ENCODE results near the gene ATOH8.

The ATOH8 gene

DNA sequence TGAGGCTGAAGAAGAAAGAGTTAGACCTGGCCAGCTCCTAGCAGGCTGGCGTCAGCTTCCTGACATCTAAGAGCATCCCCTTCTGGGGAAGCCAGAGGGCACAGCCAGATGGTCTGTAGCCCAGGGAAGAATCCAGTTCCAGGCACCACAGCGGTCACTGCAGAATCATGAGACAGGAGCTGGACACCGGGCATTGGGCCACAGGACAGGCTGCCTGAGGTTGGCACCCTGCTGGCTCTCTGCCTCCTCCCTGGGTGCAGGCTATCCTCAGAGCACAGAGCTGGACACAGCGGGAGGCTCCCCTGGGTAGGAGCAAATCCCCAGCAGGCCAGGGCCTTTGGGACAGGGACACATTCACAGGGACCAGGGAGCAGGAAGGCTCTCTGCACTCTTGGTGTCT is 19.8 kb upstream of the ATOH8 start:
- TF ChIP-seq, protein P1, sequence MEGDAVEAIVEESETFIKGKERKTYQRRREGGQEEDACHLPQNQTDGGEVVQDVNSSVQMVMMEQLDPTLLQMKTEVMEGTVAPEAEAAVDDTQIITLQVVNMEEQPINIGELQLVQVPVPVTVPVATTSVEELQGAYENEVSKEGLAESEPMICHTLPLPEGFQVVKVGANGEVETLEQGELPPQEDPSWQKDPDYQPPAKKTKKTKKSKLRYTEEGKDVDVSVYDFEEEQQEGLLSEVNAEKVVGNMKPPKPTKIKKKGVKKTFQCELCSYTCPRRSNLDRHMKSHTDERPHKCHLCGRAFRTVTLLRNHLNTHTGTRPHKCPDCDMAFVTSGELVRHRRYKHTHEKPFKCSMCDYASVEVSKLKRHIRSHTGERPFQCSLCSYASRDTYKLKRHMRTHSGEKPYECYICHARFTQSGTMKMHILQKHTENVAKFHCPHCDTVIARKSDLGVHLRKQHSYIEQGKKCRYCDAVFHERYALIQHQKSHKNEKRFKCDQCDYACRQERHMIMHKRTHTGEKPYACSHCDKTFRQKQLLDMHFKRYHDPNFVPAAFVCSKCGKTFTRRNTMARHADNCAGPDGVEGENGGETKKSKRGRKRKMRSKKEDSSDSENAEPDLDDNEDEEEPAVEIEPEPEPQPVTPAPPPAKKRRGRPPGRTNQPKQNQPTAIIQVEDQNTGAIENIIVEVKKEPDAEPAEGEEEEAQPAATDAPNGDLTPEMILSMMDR (IDR thresholded peaks at IDR 0.05) = no peak

DNA sequence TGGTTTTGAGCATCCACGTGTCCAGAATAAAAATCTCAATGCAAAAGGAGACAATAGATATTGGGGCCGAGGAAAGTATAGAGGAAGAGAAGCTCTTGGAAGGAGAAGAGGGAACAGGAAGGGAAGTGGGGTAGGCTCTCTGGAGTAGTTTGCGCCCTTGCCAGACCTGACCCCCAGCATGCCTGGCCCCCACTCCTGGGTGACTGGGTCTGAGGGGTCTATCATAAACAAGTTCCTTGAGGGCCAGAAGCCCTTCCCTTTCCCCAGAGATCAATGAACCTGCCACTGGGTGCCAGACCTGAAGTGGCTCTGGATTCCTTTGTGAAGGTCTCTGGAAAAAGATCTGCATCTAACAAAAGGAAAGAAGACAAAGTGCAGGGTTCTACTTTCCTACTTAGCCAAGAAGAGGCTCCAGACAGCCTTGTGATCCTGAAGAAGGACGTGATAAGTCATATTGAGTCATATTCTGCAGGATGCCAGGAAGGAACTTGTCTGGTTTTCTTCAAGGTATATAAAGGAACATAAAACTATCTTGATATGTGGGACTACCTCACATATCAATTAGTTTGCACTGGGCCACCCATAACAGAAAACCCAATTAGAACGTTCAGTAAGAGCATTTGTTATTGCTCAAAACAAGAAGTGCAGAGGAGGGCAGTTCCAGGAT is 18.7 kb upstream of the ATOH8 start:
- TF ChIP-seq, protein P1 (IDR thresholded peaks at IDR 0.05) = no peak

DNA sequence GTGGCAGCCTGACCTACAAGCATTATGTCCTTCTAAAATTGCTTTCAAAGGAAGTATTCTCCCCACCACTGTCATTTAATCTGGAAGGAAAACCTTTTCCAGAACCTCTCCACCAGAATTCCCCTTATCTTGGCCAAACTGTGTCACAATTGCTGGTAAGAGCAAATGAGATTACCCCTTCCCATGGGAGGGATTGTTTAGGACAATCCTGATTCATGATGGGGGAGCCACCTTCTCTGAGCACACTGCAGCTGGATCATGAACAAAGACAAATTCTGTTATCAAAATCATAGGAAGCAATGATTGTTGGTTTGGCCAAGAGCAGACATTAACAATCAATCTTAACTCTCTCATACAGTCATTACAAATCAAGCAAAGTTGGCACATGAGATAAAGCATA is 18.1 kb upstream of the ATOH8 start:
- TF ChIP-seq, protein P1 (IDR thresholded peaks at IDR 0.05) = no peak

DNA sequence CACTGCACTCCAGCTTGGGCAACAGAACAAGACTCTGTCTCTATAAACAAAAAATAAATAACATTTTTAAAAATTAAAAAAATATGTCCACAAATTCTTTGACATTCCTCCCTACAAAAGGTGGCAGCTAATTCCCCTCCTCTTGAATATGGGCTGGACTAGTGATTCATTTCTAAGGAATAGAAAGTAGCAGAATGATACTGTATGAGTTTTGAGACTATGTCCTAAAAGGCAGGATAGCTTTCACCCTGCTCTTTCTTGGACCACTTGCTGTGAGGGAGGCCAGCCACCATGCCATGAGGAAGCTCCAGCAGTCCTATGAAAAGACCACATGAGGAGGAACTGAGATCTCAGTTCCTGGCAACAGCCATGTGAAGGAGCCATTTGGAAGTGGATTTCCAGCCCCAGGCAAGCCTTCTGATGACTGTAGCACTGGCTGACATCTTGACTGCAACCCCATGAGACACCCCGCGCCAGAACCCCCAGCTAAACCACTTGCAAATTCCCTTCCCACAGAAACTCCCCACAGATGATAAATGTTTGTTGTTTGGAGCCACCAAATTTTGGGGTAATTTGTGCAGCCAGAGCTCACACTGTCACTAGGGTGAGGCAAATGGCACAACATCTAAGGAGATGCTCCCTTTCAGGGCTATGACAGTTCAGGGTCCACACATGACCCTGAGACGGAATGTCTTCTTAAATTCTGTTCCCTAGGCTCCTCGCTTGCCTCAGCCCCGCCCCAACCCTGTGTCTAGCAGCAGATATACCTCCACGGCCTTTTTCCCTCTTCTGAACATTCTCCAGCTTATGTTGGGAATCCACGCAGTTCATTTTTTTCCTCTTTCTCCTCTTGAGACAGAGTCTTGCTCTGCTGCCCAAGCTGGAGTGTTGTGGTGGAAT is 17.1 kb upstream of the ATOH8 start:
- TF ChIP-seq, protein P1 (IDR thresholded peaks at IDR 0.05) = no peak

DNA sequence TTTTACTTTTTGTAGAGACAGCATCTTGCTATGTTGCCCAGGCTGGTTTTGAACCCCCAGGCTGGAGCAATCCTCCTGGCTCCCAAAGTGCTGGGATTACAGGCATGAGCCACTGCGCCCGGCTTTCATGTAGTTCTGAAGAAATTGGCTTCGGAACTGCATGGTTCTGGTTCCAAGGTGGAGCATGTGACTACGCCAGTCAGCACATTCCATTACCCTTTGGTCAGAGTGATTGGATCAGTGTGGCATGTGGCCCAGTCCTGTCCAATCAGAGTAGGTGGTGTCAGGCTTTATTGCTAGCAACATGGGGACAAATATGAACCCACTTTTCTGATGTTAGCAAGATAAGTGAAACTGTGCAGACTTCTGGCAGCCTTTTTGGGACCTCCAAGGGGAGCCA is 16.3 kb upstream of the ATOH8 start:
- TF ChIP-seq, protein P1 (IDR thresholded peaks at IDR 0.05) = no peak

DNA sequence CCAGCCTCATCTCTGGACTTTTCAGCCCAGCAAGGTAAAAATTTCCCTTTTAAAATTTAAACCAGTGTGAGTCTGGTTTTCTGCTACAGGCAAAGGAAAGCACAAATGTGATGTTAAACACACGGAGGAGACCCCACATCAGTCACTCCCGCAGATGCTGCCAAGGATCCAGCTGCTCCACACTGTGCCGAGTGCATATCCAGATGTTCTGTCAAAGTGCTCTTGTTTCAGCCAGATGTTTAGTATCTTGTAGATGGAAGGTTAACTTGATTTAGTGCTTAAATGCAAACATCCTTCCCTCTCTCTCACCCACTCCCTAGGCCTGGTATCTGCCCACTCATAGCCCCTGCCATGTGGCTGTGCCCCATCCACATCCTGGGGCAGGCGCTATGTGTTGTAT is 15.8 kb upstream of the ATOH8 start:
- TF ChIP-seq, protein P1 (IDR thresholded peaks at IDR 0.05) = no peak

DNA sequence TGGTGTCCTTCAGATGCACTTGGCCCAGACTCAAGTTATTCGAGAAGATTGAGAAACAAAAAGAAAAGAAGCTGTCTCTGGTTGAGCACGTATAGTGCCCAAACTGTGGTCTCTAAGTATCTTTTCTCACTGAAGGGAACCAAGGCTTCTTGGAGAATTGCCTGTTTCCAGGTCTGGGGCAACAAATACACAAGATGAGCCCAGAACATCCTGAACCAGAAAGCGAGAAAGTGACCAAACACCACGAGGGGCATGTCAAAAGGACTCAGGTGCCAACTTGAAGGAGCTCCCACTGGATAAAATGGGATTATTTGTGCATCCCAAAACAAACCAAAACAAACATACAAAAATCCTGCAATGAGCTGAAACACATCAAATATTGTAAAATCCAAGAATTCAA is 13.6 kb upstream of the ATOH8 start:
- TF ChIP-seq, protein P1 (IDR thresholded peaks at IDR 0.05) = no peak
